Hepatocyte (in vitro differentiated cells): ENCODE data around the gene RSPO1. TPM values are rescaled to one million over a fixed set of nuclear protein-coding genes. Genes with fewer than 3 reads are reported as not detected.

Experiments
- DNase-seq: peaks from one replicate; pipeline ENCODE4 v3.0.0-alpha.2; 2016; ENCODE audit warnings: low spot score
- H2AFZ ChIP-seq: fragments of 200-600 bp; sonication (generic); 2 replicates; pipeline ENCODE4 v1.6.0; 2016; ENCODE audit warnings: antibody characterized with exemption, mild to moderate bottlenecking
- H3K27ac ChIP-seq: fragments of 200-600 bp; sonication (generic); 2 replicates; pipeline ENCODE4 v1.5.1; 2016; ENCODE audit warnings: mild to moderate bottlenecking
- H3K27me3 ChIP-seq: fragments of 200-600 bp; sonication (generic); 2 replicates; pipeline ENCODE4 v1.6.1; 2016
- H3K36me3 ChIP-seq: fragments of 200-600 bp; sonication (generic); replicated peaks from 2 replicates; pipeline ENCODE4 v1.5.1; 2016; ENCODE audit warnings: low read depth; ENCODE audit not compliant: insufficient read depth
- H3K4me1 ChIP-seq: fragments of 200-600 bp; sonication (generic); 2 replicates; pipeline ENCODE4 v1.5.1; 2016; ENCODE audit warnings: mild to moderate bottlenecking, moderate library complexity; ENCODE audit not compliant: insufficient read depth
- H3K4me2 ChIP-seq: fragments of 200-600 bp; sonication (generic); 2 replicates; pipeline ENCODE4 v1.6.0; 2016
- H3K4me3 ChIP-seq: fragments of 200-600 bp; sonication (generic); 2 replicates; pipeline ENCODE4 v1.5.1; 2016; ENCODE audit warnings: mild to moderate bottlenecking
- H3K79me2 ChIP-seq: fragments of 200-600 bp; sonication (generic); 2 replicates; pipeline ENCODE4 v1.6.0; 2017; ENCODE audit warnings: mild to moderate bottlenecking
- H3K9me2 ChIP-seq: fragments of 200-600 bp; sonication (generic); replicated peaks from 2 replicates; pipeline ENCODE4 v1.6.0; 2017; ENCODE audit warnings: mild to moderate bottlenecking; ENCODE audit not compliant: insufficient read depth
- H3K9me3 ChIP-seq: fragments of 200-600 bp; sonication (generic); 2 replicates; pipeline ENCODE4 v1.5.1; 2016; ENCODE audit warnings: low read depth, mild to moderate bottlenecking
- H4K20me1 ChIP-seq: fragments of 200-600 bp; sonication (generic); 2 replicates; pipeline ENCODE4 v1.6.0; 2016; ENCODE audit warnings: mild to moderate bottlenecking; ENCODE audit not compliant: insufficient read depth, poor library complexity, severe bottlenecking
- CTCF ChIP-seq: fragments of 200-600 bp; sonication (generic); IDR thresholded peaks from 2 replicates; pipeline ENCODE4 v1.5.1; 2016; ENCODE audit warnings: antibody characterized with exemption, mild to moderate bottlenecking; ENCODE audit not compliant: poor library complexity
- EZH2 ChIP-seq: fragments of 200-600 bp; sonication (generic); IDR thresholded peaks from 2 replicates; pipeline ENCODE4 v1.6.1; 2016; ENCODE audit warnings: antibody characterized with exemption, mild to moderate bottlenecking, borderline replicate concordance
- EZH2phosphoT487 ChIP-seq: fragments of 200-600 bp; sonication (generic); IDR thresholded peaks from one replicate; pipeline ENCODE4 v1.6.1; 2018; ENCODE audit warnings: antibody characterized with exemption, mild to moderate bottlenecking, low read depth, moderate library complexity; ENCODE audit not compliant: unreplicated experiment, severe bottlenecking
- WGBS: methylation state at CpG from one replicate; pipeline ENCODE4 v1.1.6; 2016; ENCODE audit warnings: low lambda C conversion rate; ENCODE audit errors: missing lambda C conversion rate; 5-methylcytosine and 5-hydroxymethylcytosine counted together
- polyA plus RNA-seq: library from polyadenylated mRNA; unstranded; fragments of >200 nt; fragmentation: Nextera tagmentation; extraction: Ambion mirVana; gene quantifications from 2 replicates; pipeline ENCODE4 v1.2.1, GENCODE V29; 2016
- total RNA-seq: library from RNA; depleted of rRNA; stranded (reverse); fragments of >200 nt; gene quantifications from 2 replicates; pipeline ENCODE4 v1.2.3, GENCODE V29; 2014

RSPO1 gene
- total and polyA plus RNA-seq, 2 experiments from 2014 or later: 0.83 to 1.5 TPM

GRCh38 chr1:37677808-37678207, 43.1 kb upstream of the RSPO1 start:
- Histone ChIP-seq H2AFZ (no peak overlapping the region), H3K4me1 (peaks cover 6% of the 10 kb centered on the region), H3K4me3 (no peak overlapping the region), H3K9me3 (no peaks in the 10 kb centered on the region), H3K9me2 (no peaks in the 10 kb centered on the region), H3K4me2 (no peak overlapping the region), H3K27me3 (no peaks in the 10 kb centered on the region), H3K27ac (no peak overlapping the region), H3K36me3 (no peaks in the 10 kb centered on the region), H3K79me2 (no peaks in the 10 kb centered on the region), H4K20me1 (no peaks in the 10 kb centered on the region)
- TF ChIP-seq EZH2: no peak
- TF ChIP-seq CTCF: no peak
- TF ChIP-seq EZH2phosphoT487: no peak
- no peak for DNase-seq
- 87% methylated on average over 5 of the region's 5 CpGs for WGBS

- no peak for TF ChIP-seq EZH2
- no peak for TF ChIP-seq EZH2phosphoT487
- no peak for TF ChIP-seq CTCF
- H3K27me3 ChIP-seq: peaks cover 6% of the 10 kb centered on the region
- no peaks in the 10 kb centered on the region for H3K9me2 ChIP-seq
- no peaks in the 10 kb centered on the region for H3K9me3 ChIP-seq
- no peak overlapping the region for H3K27ac ChIP-seq
- no peaks in the 10 kb centered on the region for H3K36me3 ChIP-seq
- H3K79me2 ChIP-seq: no peaks in the 10 kb centered on the region
- 67% methylated on average over 4 of the region's 4 CpGs for WGBS
- no peaks in the 10 kb centered on the region for H4K20me1 ChIP-seq
- no peak overlapping the region for H3K4me3 ChIP-seq
- H2AFZ ChIP-seq: no peak overlapping the region
- H3K4me2 ChIP-seq: no peak overlapping the region
- no peak for DNase-seq
- H3K4me1 ChIP-seq: peaks cover 6% of the 10 kb centered on the region
Measured at GRCh38 chr1:37677143-37677439, 42.4 kb upstream of the RSPO1 start.

GRCh38 chr1:37676281-37677142, 41.8 kb upstream of the RSPO1 start:
- no peaks in the 10 kb centered on the region for H3K79me2 ChIP-seq
- H3K4me2 ChIP-seq: peak overlapping the region; percentile 46
- no peaks in the 10 kb centered on the region for H3K9me3 ChIP-seq
- no peaks in the 10 kb centered on the region for H3K36me3 ChIP-seq
- 47% methylated on average over 14 of the region's 14 CpGs for WGBS
- peak; percentile 51 for DNase-seq
- no peaks in the 10 kb centered on the region for H4K20me1 ChIP-seq
- TF ChIP-seq EZH2phosphoT487: no peak
- peak; percentile 15 for TF ChIP-seq CTCF
- no peak for TF ChIP-seq EZH2
- peaks cover 8% of the 10 kb centered on the region for H3K27me3 ChIP-seq
- H3K27ac ChIP-seq: no peak overlapping the region
- peaks cover 6% of the 10 kb centered on the region for H3K4me1 ChIP-seq
- no peak overlapping the region for H3K4me3 ChIP-seq
- H2AFZ ChIP-seq: no peak overlapping the region
- H3K9me2 ChIP-seq: no peaks in the 10 kb centered on the region

- H3K4me3 ChIP-seq: no peak overlapping the region
- no peak overlapping the region for H3K27ac ChIP-seq
- 66% methylated on average over 9 of the region's 10 CpGs for WGBS
- peaks cover 19% of the 10 kb centered on the region for H3K27me3 ChIP-seq
- H3K4me2 ChIP-seq: no peak overlapping the region
- H3K9me2 ChIP-seq: no peaks in the 10 kb centered on the region
- H3K36me3 ChIP-seq: no peaks in the 10 kb centered on the region
- no peak for DNase-seq
- no peaks in the 10 kb centered on the region for H3K9me3 ChIP-seq
- no peaks in the 10 kb centered on the region for H3K79me2 ChIP-seq
- TF ChIP-seq CTCF: no peak
- no peak for TF ChIP-seq EZH2
- TF ChIP-seq EZH2phosphoT487: no peak
- no peaks in the 10 kb centered on the region for H4K20me1 ChIP-seq
- peaks cover 6% of the 10 kb centered on the region for H3K4me1 ChIP-seq
- no peak overlapping the region for H2AFZ ChIP-seq
Measured at GRCh38 chr1:37673920-37674319, 39.2 kb upstream of the RSPO1 start.
